Measurements from ENCODE around the gene ST6GALNAC4.

ST6GALNAC4 gene

DNA sequence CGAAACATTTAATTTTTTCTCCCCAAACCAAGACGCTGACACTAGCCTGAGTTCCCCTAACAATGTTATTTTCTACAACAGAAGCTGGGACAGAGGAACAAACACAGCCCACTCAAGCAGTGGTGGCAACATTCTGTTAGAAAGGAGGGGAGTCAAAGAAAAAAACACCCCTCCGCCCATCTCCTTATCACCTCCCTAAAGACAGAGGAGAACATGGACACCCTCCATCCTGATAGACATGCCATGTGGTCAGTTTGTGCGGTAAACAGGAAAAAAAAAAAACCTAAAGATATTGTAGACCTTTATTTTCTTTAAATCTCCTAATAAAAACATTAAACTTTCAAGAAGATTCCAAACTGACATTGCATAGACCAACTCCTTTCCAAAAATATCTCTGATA lies 23.8 kb upstream of the ST6GALNAC4 start:
- ChIA-PET CTCF (interaction anchor here (0.9 to 8.1 kb wide), 7 partner anchors 10 to 177 kb away, joined by 3 to 165 read pairs (median 36); partner anchors contain the start of gene EEIG1), POLR2A (interaction anchor here (1.0 kb wide), 1 partner anchor 17 kb away, joined by 3 read pairs; no protein-coding TSS in a partner anchor)
- no peaks in the 10 kb centered on the region for H3K9me3 ChIP-seq (ENCODE audit: control insufficient read depth, insufficient read depth, low read depth, low read length)
- no peak overlapping the region for H3K4me3 ChIP-seq (ENCODE audit: low read depth, low read length)
- peaks cover 5% of the 10 kb centered on the region; the same call in 1 of the 2 replicates for H3K4me1 ChIP-seq (ENCODE audit: control insufficient read depth, insufficient read depth, low read length)
- H3K36me3 ChIP-seq (ENCODE audit: control insufficient read depth in 2 of 2, insufficient read depth in 1 of 2, low read length in 2 of 2): peaks cover 0 to 44% of the 10 kb centered on the region in 2 experiments; a peak in 1 of 3 replicates
- no peak overlapping the region for H3K27ac ChIP-seq (ENCODE audit: extremely low read depth, low read depth, low read length)
- no peak for TF ChIP-seq ZNF585B (tag by site-specific recombination; IDR thresholded peaks at IDR 0.05)
- TF ChIP-seq ZBTB26 (tag by site-specific recombination; optimal IDR thresholded peaks at IDR 0.05): no peak
- TF ChIP-seq, protein P1, sequence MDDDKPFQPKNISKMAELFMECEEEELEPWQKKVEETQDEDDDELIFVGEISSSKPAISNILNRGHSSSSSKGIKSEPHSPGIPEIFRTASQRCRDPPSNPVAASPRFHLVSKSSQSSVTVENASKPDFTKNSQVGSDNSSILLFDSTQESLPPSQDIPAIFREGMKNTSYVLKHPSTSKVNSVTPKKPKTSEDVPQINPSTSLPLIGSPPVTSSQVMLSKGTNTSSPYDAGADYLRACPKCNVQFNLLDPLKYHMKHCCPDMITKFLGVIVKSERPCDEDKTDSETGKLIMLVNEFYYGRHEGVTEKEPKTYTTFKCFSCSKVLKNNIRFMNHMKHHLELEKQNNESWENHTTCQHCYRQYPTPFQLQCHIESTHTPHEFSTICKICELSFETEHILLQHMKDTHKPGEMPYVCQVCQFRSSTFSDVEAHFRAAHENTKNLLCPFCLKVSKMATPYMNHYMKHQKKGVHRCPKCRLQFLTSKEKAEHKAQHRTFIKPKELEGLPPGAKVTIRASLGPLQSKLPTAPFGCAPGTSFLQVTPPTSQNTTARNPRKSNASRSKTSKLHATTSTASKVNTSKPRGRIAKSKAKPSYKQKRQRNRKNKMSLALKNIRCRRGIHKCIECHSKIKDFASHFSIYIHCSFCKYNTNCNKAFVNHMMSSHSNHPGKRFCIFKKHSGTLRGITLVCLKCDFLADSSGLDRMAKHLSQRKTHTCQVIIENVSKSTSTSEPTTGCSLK (tag by site-specific recombination; IDR thresholded peaks at IDR 0.05): no peak
- no peak for TF ChIP-seq OVOL3 (tag by site-specific recombination; IDR thresholded peaks at IDR 0.05)
- TF ChIP-seq, protein P2, sequence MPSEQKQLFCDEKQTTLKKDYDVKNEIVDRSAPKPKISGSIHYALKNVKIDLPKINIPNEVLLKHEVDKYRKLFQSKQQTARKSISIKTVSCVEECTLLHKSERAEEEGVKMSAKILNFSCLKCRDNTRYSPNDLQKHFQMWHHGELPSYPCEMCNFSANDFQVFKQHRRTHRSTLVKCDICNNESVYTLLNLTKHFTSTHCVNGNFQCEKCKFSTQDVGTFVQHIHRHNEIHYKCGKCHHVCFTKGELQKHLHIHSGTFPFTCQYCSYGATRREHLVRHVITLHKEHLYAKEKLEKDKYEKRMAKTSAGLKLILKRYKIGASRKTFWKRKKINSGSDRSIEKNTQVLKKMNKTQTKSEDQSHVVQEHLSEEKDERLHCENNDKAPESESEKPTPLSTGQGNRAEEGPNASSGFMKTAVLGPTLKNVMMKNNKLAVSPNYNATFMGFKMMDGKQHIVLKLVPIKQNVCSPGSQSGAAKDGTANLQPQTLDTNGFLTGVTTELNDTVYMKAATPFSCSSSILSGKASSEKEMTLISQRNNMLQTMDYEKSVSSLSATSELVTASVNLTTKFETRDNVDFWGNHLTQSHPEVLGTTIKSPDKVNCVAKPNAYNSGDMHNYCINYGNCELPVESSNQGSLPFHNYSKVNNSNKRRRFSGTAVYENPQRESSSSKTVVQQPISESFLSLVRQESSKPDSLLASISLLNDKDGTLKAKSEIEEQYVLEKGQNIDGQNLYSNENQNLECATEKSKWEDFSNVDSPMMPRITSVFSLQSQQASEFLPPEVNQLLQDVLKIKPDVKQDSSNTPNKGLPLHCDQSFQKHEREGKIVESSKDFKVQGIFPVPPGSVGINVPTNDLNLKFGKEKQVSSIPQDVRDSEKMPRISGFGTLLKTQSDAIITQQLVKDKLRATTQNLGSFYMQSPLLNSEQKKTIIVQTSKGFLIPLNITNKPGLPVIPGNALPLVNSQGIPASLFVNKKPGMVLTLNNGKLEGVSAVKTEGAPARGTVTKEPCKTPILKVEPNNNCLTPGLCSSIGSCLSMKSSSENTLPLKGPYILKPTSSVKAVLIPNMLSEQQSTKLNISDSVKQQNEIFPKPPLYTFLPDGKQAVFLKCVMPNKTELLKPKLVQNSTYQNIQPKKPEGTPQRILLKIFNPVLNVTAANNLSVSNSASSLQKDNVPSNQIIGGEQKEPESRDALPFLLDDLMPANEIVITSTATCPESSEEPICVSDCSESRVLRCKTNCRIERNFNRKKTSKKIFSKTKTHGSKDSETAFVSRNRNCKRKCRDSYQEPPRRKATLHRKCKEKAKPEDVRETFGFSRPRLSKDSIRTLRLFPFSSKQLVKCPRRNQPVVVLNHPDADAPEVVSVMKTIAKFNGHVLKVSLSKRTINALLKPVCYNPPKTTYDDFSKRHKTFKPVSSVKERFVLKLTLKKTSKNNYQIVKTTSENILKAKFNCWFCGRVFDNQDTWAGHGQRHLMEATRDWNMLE (tag by site-specific recombination; conservative IDR thresholded peaks at IDR 0.05; ENCODE audit: low read depth): no peak
- TF ChIP-seq SP2 (tag by site-specific recombination; IDR thresholded peaks at IDR 0.05): no peak
- TF ChIP-seq MEIS1 (CRISPR knock-in tag; IDR thresholded peaks at IDR 0.05; ENCODE audit: borderline replicate concordance): no peak
- TF ChIP-seq ZNF621 (tag by site-specific recombination; IDR thresholded peaks at IDR 0.05): no peak
- no peak for TF ChIP-seq ZNF549 (tag by site-specific recombination; IDR thresholded peaks at IDR 0.05)
- TF ChIP-seq ZNF514 (tag by site-specific recombination; IDR thresholded peaks at IDR 0.05): no peak
- no peak for TF ChIP-seq ZNF221 (tag by site-specific recombination; IDR thresholded peaks at IDR 0.05; ENCODE audit: borderline replicate concordance)
- TF ChIP-seq ZNF10 (tag by site-specific recombination; IDR thresholded peaks at IDR 0.05): no peak
- TF ChIP-seq ZNF324 (tag by site-specific recombination; IDR thresholded peaks at IDR 0.05): no peak
- TF ChIP-seq OSR2 (tag by site-specific recombination; IDR thresholded peaks at IDR 0.05): no peak
- no peak for TF ChIP-seq ZNF416 (tag by site-specific recombination; IDR thresholded peaks at IDR 0.05)
- no peak for TF ChIP-seq ZBTB7A (tag by site-specific recombination; IDR thresholded peaks at IDR 0.05; ENCODE audit: low read depth)
- TF ChIP-seq HIC1 (tag by site-specific recombination; IDR thresholded peaks at IDR 0.05): no peak
